Tibial artery (tissue), 4 donors: ENCODE measurements around the gene LITAF.

ENCODE experiments used
- DNase-seq, 2 donors: peaks; one replicate each; pipeline ENCODE4 v3.0.0-alpha.2; 2019
- H3K27ac ChIP-seq, 2 donors: fragments of 200-600 bp; sonication (generic) in 1 of 2; 1 replicate in 1 of 2; 2 replicates in 1 of 2; pipeline ENCODE4 v1.5.1; 2018 to 2019; ENCODE audit warnings: mild to moderate bottlenecking in 1 of 2
- H3K27me3 ChIP-seq, 2 donors: fragments of 200-600 bp; sonication (generic) in 1 of 2; one replicate each; pipeline versions ENCODE4 v1.5.1 to v1.6.0; 2016 to 2019
- H3K36me3 ChIP-seq, 3 donors: fragments of 200-600 bp; sonication (generic) in 2 of 3; one replicate each; pipeline ENCODE4 v1.5.1; 2016 to 2019; ENCODE audit warnings: mild to moderate bottlenecking in 2 of 3
- H3K4me1 ChIP-seq, 4 donors: fragments of 200-600 bp; sonication (generic) in 2 of 4; 1 replicate in 3 of 4; 2 replicates in 1 of 4; pipeline ENCODE4 v1.5.1; 2016 to 2019
- H3K4me3 ChIP-seq, 2 donors: fragments of 200-600 bp; sonication (generic) in 1 of 2; 1 replicate in 1 of 2; 2 replicates in 1 of 2; pipeline ENCODE4 v1.5.1; 2018 to 2019; ENCODE audit warnings: mild to moderate bottlenecking in 2 of 2
- H3K9me3 ChIP-seq, 3 donors: fragments of 200-600 bp; sonication (generic) in 1 of 3; one replicate each; pipeline ENCODE4 v1.5.1; 2016 to 2019
- intact Hi-C: fragments of 100-400 bp; cut with DNase I; formaldehyde crosslinking; loops from one replicate; pipeline ENCODE4 v1.15.0; 2023; ENCODE audit warnings: low total_unique reads
- TF ChIP-seq, protein P1 (sequence below), 2 experiments: fragments of 200-600 bp in 1 of 2; fragments of 450-650 bp in 1 of 2; IDR thresholded peaks; one replicate each; pipeline ENCODE4 v1.5.1; 2017 to 2019; ENCODE audit warnings: antibody characterized with exemption in 2 of 2, mild to moderate bottlenecking in 1 of 2, moderate library complexity in 1 of 2

The LITAF gene

GRCh38 chr16:11633113-11633512, 46.4 kb upstream of the LITAF start:
- no peaks in the 10 kb centered on the region for H3K27me3 ChIP-seq
- no peaks in the 10 kb centered on the region for H3K9me3 ChIP-seq
- peaks cover 0 to 20% (median 14%) of the 10 kb centered on the region in 4 donors for H3K4me1 ChIP-seq
- no peak for DNase-seq
- H3K27ac ChIP-seq: peak overlapping the region; percentile 80 to 81
- no peak overlapping the region for H3K4me3 ChIP-seq
- intact Hi-C loops: no loop called here
- TF ChIP-seq, protein P1, sequence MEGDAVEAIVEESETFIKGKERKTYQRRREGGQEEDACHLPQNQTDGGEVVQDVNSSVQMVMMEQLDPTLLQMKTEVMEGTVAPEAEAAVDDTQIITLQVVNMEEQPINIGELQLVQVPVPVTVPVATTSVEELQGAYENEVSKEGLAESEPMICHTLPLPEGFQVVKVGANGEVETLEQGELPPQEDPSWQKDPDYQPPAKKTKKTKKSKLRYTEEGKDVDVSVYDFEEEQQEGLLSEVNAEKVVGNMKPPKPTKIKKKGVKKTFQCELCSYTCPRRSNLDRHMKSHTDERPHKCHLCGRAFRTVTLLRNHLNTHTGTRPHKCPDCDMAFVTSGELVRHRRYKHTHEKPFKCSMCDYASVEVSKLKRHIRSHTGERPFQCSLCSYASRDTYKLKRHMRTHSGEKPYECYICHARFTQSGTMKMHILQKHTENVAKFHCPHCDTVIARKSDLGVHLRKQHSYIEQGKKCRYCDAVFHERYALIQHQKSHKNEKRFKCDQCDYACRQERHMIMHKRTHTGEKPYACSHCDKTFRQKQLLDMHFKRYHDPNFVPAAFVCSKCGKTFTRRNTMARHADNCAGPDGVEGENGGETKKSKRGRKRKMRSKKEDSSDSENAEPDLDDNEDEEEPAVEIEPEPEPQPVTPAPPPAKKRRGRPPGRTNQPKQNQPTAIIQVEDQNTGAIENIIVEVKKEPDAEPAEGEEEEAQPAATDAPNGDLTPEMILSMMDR (IDR thresholded peaks at IDR 0.05): no peak
- H3K36me3 ChIP-seq: no peaks in the 10 kb centered on the region

- H3K27ac ChIP-seq: peak overlapping the region; percentile 80 to 81
- intact Hi-C loops: no loop called here
- no peaks in the 10 kb centered on the region for H3K27me3 ChIP-seq
- TF ChIP-seq, protein P1 (IDR thresholded peaks at IDR 0.05): no peak
- DNase-seq: peak; percentile 63 to 88
- H3K4me1 ChIP-seq: peaks cover 0 to 23% (median 14%) of the 10 kb centered on the region in 4 donors
- peak overlapping the region in 1 of 2 donors; percentile 15 for H3K4me3 ChIP-seq
- H3K36me3 ChIP-seq: no peaks in the 10 kb centered on the region
- no peaks in the 10 kb centered on the region for H3K9me3 ChIP-seq
These were observed 45.8 kb upstream of the LITAF start for GRCh38 chr16:11632455-11632939.

DNA sequence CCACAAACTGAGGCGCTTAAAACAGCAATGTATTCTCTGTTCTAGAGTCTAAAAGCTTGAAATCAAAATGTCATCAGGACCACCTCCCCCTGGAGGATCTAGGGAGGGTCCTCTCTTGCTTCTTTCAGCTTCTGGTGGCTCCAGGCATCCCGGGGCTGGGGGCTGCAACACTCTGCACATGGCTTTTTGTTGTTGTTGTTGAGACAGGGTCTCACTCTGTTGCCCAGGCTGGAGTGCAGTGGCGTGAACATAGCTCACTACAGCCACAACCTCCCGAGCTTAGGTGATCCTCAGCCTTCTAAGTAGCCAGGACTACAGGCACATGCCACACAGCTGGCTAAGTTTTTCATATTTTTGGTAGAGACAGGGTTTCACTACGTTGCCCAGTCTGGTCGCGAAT, 44.5 kb upstream of the LITAF start:
- intact Hi-C loops: no loop called here
- H3K9me3 ChIP-seq: no peaks in the 10 kb centered on the region
- peaks cover 0 to 23% (median 14%) of the 10 kb centered on the region in 4 donors for H3K4me1 ChIP-seq
- no peaks in the 10 kb centered on the region for H3K36me3 ChIP-seq
- TF ChIP-seq, protein P1 (IDR thresholded peaks at IDR 0.05): no peak
- no peak overlapping the region for H3K4me3 ChIP-seq
- DNase-seq: no peak
- no peaks in the 10 kb centered on the region for H3K27me3 ChIP-seq
- H3K27ac ChIP-seq: peak overlapping the region in 1 of 2 donors; percentile 29

DNA sequence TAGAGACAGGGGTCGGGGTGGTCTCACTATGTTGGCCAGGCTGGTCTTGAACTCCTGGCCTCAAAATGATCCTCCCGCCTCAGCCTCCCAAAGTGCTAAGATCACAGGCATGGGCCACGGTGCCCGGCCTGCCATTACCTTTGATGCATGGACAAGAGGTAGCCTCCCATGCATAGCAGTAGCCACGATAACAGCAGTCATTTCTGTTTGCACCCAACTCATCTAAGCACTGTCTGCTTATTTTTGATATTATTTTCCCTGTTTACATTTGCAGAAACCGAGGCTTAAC, 44.0 kb upstream of the LITAF start:
- H3K9me3 ChIP-seq: no peaks in the 10 kb centered on the region
- TF ChIP-seq, protein P1 (IDR thresholded peaks at IDR 0.05): no peak
- H3K27me3 ChIP-seq: no peaks in the 10 kb centered on the region
- intact Hi-C loops: no loop called here
- H3K4me1 ChIP-seq: peaks cover 0 to 23% (median 14%) of the 10 kb centered on the region in 4 donors
- DNase-seq: no peak
- no peak overlapping the region for H3K27ac ChIP-seq
- no peaks in the 10 kb centered on the region for H3K36me3 ChIP-seq
- H3K4me3 ChIP-seq: no peak overlapping the region

DNA sequence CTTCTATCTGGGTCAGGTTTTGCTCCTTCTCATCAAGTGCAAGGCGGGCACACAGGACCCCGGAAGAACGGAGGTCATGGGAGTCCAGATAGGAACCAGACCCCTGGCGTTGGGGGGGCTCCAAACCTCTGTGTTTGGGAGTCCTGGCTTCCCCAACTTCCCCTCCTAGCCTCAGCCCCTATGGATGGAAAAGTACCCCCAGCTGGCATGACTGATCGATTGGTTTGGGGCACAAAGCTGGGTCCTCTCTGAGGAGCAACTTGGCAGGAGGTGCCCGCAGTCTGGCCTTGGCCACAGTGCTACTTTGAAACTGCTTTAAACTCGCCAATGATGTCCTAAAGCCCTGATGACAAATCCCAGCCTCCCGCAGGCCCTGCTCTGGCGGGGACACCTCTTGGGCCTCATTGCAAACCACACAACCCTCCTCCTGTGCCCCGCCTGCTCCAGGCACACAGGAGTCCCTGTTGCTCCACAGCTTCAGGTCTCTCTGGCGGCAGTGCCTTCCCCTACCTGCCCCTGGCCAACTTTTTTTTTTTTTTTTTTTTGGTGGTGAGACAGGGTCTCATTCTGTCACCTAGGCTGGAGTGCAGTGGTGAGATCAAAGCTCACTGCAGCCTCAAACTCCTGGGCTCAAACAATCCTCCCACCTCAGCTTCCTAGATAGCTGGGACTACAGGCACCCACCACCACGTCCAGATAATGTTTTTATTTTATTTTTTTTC, 43.5 kb upstream of the LITAF start:
- TF ChIP-seq, protein P1 (IDR thresholded peaks at IDR 0.05): no peak
- intact Hi-C loops: no loop called here
- Histone ChIP-seq H3K27me3 (no peaks in the 10 kb centered on the region), H3K9me3 (no peaks in the 10 kb centered on the region), H3K27ac (peak overlapping the region in 1 of 2 donors; percentile 40), H3K4me1 (peaks cover 0 to 23% (median 14%) of the 10 kb centered on the region in 4 donors), H3K36me3 (no peaks in the 10 kb centered on the region), H3K4me3 (no peak overlapping the region)
- no peak for DNase-seq
